HepG2 (cell line): ENCODE measurements around the gene SEC14L1. TPM values are rescaled to one million over a fixed set of nuclear protein-coding genes. Genes with fewer than 3 reads are reported as not detected.
A peak's percentile ranks its signal among the peaks of the same experiment; 100 is the strongest.

Experiments used
- ATAC-seq: fragments of 200-7000 bp; cut with Tn5 transposase; 3 replicates; pipeline ENCODE4 v1.9.1; 2020; ENCODE audit warnings: mild to moderate bottlenecking, moderate library complexity
- BruUV-seq: library from RNA; stranded (reverse); fragments of 400-500 nt; replicated peaks from 2 replicates; lab custom pipeline; 2021; lab: Mats Ljungman, UMichigan
- CTCF ChIA-PET: fragments of 300-600 bp; formaldehyde crosslinking; extraction: SDS; loops from one replicate; lab custom pipeline; 2021; ENCODE audit warnings: low total read pairs, inconsistent platforms, low intra/inter-chr PET ratio; lab: Yijun Ruan, JAX
- POLR2A ChIA-PET: fragments of 350-600 bp; sonication (Branson Sonifier 250); formaldehyde crosslinking; loops from one replicate; lab custom pipeline; 2020; ENCODE audit warnings: antibody characterized with exemption, inconsistent platforms; lab: Yijun Ruan, JAX
- DNase-seq: peaks from one replicate; pipeline ENCODE4 v3.0.0-alpha.2; 2015; ENCODE audit warnings: low spot score
- FAIRE-seq: peaks from 3 replicates; lab custom pipeline; 2011; peaks lifted over from hg19 to GRCh38; lab: Jason Lieb, UNC
- H2AFZ ChIP-seq: one replicate; pipeline ENCODE4 v1.6.1; 2011; ENCODE audit warnings: low read length, inconsistent platforms
- H3K27ac ChIP-seq: fragments of 300-600 bp; 3 replicates; pipeline ENCODE4 v1.8.0; 2011; ENCODE audit warnings: mixed run types, mild to moderate bottlenecking, mixed read lengths, low read length, inconsistent platforms; ENCODE audit not compliant: insufficient read depth; ENCODE audit errors: extremely low read length
- H3K27me3 ChIP-seq, 2 experiments: fragments of 200-600 bp in 1 of 2; 2 replicates in 1 of 2; 3 replicates in 1 of 2; pipeline versions ENCODE4 v1.6.0 to v1.8.0; 2011; ENCODE audit warnings: low read length in 2 of 2, mild to moderate bottlenecking in 2 of 2, moderate library complexity in 2 of 2, inconsistent platforms in 1 of 2; ENCODE audit not compliant: insufficient read depth in 2 of 2, control insufficient read depth in 1 of 2
- H3K36me3 ChIP-seq, 2 experiments: fragments of 200-600 bp in 1 of 2; replicated peaks in 1 of 2; 2 replicates in 1 of 2; 3 replicates in 1 of 2; pipeline versions ENCODE4 v1.5.1 to v1.8.0; 2011; ENCODE audit warnings: low read length in 2 of 2, inconsistent platforms in 1 of 2; ENCODE audit not compliant: insufficient read depth in 2 of 2, control insufficient read depth in 1 of 2
- H3K4me1 ChIP-seq: 2 replicates; pipeline ENCODE4 v1.5.1; 2012; ENCODE audit warnings: low read length, inconsistent platforms; ENCODE audit not compliant: insufficient read depth
- H3K4me2 ChIP-seq: 2 replicates; pipeline ENCODE4 v1.6.0; 2011; ENCODE audit warnings: low read depth, low read length, inconsistent platforms
- H3K4me3 ChIP-seq, 3 experiments: fragments of 200-600 bp in 1 of 3; sonication (generic), shearing (Covaris generic) in 1 of 3; replicated peaks in 1 of 3; 2 replicates each; pipeline ENCODE4 v1.5.1; 2011 to 2016; ENCODE audit warnings: low read length in 3 of 3, inconsistent platforms in 2 of 3, low read depth in 2 of 3, mild to moderate bottlenecking in 2 of 3, control low read depth in 1 of 3, mixed read lengths in 1 of 3; ENCODE audit not compliant: insufficient read depth in 1 of 3
- H3K79me2 ChIP-seq: one replicate; pipeline ENCODE4 v1.6.1; 2011; ENCODE audit warnings: low read length, inconsistent platforms; ENCODE audit not compliant: insufficient read depth
- H3K9ac ChIP-seq: 2 replicates; pipeline ENCODE4 v1.6.0; 2011; ENCODE audit warnings: mild to moderate bottlenecking, low read depth, low read length, inconsistent platforms; ENCODE audit not compliant: insufficient read depth
- H3K9me3 ChIP-seq: 2 replicates; pipeline ENCODE4 v1.5.1; 2012; ENCODE audit warnings: mild to moderate bottlenecking, low read length
- H4K20me1 ChIP-seq: 2 replicates; pipeline ENCODE4 v1.6.0; 2011; ENCODE audit warnings: inconsistent platforms, mild to moderate bottlenecking, low read length, moderate library complexity; ENCODE audit not compliant: insufficient read depth
- CENPX ChIP-seq: sonication (generic); formaldehyde crosslinking; IDR thresholded peaks from 2 replicates; pipeline ENCODE4 v1.9.0; 2021; ENCODE audit warnings: mild to moderate bottlenecking, missing genetic modification reagents, moderate library complexity
- HOXA9 ChIP-seq: sonication (generic); formaldehyde crosslinking; IDR thresholded peaks from 2 replicates; pipeline ENCODE4 v1.8.1; 2022; ENCODE audit warnings: missing genetic modification reagents, mild to moderate bottlenecking, moderate library complexity, borderline replicate concordance
- PHF5A ChIP-seq: IDR thresholded peaks from one replicate; pipeline ENCODE4 v1.6.1; 2018; ENCODE audit warnings: low read depth, missing genetic modification reagents; ENCODE audit not compliant: unreplicated experiment
- ZBTB20 ChIP-seq: sonication (generic); formaldehyde crosslinking; IDR thresholded peaks from 2 replicates; pipeline ENCODE4 v1.8.1; 2023; ENCODE audit warnings: missing genetic modification reagents, low read depth, mild to moderate bottlenecking, borderline replicate concordance
- ZFP62 ChIP-seq: sonication (generic); formaldehyde crosslinking; IDR thresholded peaks from 2 replicates; pipeline ENCODE4 v1.4.0; 2020; ENCODE audit warnings: missing genetic modification reagents
- WGBS: methylation state at CpG from one replicate; pipeline ENCODE4 v1.1.6; 2017; ENCODE audit warnings: low lambda C conversion rate; 5-methylcytosine and 5-hydroxymethylcytosine counted together
- in situ Hi-C: cut with HindIII; loops from 2 replicates; pipeline ENCODE4 v1.10.0; 2017; ENCODE audit warnings: low pct_unique_long_range_greater_than_20kb; ENCODE audit not compliant: extremely low pct_ligation_motif_present
- intact Hi-C: fragments of 100-400 bp; cut with micrococcal nuclease; formaldehyde crosslinking; loops from one replicate; pipeline ENCODE4 v1.10.0; 2022; ENCODE audit not compliant: unreplicated experiment
- polyA plus RNA-seq, 8 experiments: library from polyadenylated mRNA; depleted of rRNA in 3 of 8; stranded (reverse) in 7 of 8; unstranded in 1 of 8; fragments of >200 nt; fragmentation: Illumina TruSeq in 4 of 8; extraction: Trizol in 4 of 8; gene quantifications; 2 replicates each; pipeline versions ENCODE4 v1.2.1 to v1.2.3, GENCODE V29; 2011 to 2016; ENCODE audit warnings: low read depth in 4 of 8, missing spikeins in 1 of 8, mixed read lengths in 1 of 8; ENCODE audit not compliant: insufficient read depth in 1 of 8
- total RNA-seq, 5 experiments: library from RNA; depleted of rRNA; stranded (reverse); fragments of >200 nt; fragmentation: Illumina TruSeq; extraction: Trizol; gene quantifications; 2 replicates each; pipeline ENCODE4 v1.2.3, GENCODE V29; 2016; ENCODE audit warnings: low read depth in 1 of 5
- TF ChIP-seq, protein P1 (sequence below): fragments of 450-650 bp; IDR thresholded peaks from 2 replicates; pipeline ENCODE4 v1.6.1; 2016
- TF ChIP-seq, protein P2 (sequence below): IDR thresholded peaks from 2 replicates; pipeline ENCODE4 v1.6.1; 2018; ENCODE audit warnings: missing genetic modification reagents, mild to moderate bottlenecking, missing compliant biosample characterization
- TF ChIP-seq, protein P3 (sequence below): sonication (generic); formaldehyde crosslinking; IDR thresholded peaks from 2 replicates; pipeline ENCODE4 v1.5.1; 2020; ENCODE audit warnings: mild to moderate bottlenecking, missing genetic modification reagents, moderate library complexity

The SEC14L1 gene
- total and polyA plus RNA-seq, 2 of the 13 experiments (the other 11 are each of a cell fraction or from before 2014, with no cell fraction given): 26.3 to 43.9 TPM

DNA sequence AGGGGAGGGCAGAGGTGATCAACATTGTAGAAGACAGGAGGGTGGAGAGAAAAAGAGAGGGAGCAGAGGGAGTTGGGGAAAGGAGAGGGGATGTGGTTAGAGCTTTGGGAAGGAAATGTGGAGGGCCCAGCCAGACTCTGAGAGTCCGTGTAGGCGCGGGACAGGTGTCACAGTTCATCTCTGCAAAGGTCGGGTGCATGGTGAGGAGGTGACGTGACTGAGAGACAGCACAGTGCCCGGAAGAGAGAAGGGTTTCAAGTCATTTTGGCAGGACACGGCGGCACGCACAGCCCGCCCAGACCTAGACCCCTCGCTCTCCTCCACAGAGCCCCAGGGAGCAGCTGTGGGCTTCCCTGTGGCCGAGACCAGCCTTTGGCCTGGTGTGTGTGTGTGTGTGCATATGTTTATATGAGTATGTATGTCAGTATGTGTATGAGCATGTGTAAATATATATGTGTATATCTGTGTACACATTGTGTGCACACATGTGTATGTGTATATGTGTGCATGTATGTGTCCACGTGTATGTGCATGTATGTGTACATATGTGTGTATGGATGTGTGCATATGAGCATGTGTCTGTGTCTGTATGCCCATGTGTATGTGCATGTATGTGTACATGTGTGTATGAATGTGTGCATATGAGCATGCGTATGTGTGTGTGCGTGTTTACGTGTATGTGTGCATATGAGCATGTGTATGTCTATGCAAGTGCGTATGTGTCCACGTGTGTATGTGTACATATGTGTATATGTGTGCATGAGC is 104.6 kb downstream of the SEC14L1 start:
- ChIA-PET CTCF (interaction anchor here (3.2 kb wide), 1 partner anchor 159 kb away, joined by 73 read pairs; no protein-coding TSS in a partner anchor), POLR2A (no interaction called here)
- no peaks in the 10 kb centered on the region for H4K20me1 ChIP-seq
- intact Hi-C loops (loop anchor here (5.0 kb wide), 1 partner anchor 38 kb away; no protein-coding TSS in a partner anchor), in situ Hi-C loops (loop anchor here (5.0 to 25.0 kb wide), 2 partner anchors 158 to 383 kb away; partner anchors contain the start of gene MGAT5B)
- no peak overlapping the region for H3K4me3 ChIP-seq
- H3K36me3 ChIP-seq: no peaks in the 10 kb centered on the region
- peaks cover 27% of the 10 kb centered on the region for H3K4me1 ChIP-seq
- 37% methylated on average over 18 of the region's 18 CpGs for WGBS
- no peaks in the 10 kb centered on the region for H3K79me2 ChIP-seq
- H3K9me3 ChIP-seq: no peaks in the 10 kb centered on the region
- H2AFZ ChIP-seq: no peak overlapping the region
- FAIRE-seq (no peak), ATAC-seq (no peak), DNase-seq (no peak)
- no peak overlapping the region for H3K27ac ChIP-seq
- BruUV-seq: no TSS peak
- no peak overlapping the region for H3K9ac ChIP-seq
- peaks cover 18 to 59% of the 10 kb centered on the region in 2 experiments for H3K27me3 ChIP-seq
- H3K4me2 ChIP-seq: peak overlapping the region; percentile 13; the same call in 1 of the 2 replicates
- TF ChIP-seq PHF5A (CRISPR knock-in tag) (no peak), HOXA9 (CRISPR knock-in tag) (no peak), CENPX (no peak), ZFP62 (CRISPR knock-in tag) (no peak), ZBTB20 (CRISPR knock-in tag) (no peak)
- TF ChIP-seq, protein P1, sequence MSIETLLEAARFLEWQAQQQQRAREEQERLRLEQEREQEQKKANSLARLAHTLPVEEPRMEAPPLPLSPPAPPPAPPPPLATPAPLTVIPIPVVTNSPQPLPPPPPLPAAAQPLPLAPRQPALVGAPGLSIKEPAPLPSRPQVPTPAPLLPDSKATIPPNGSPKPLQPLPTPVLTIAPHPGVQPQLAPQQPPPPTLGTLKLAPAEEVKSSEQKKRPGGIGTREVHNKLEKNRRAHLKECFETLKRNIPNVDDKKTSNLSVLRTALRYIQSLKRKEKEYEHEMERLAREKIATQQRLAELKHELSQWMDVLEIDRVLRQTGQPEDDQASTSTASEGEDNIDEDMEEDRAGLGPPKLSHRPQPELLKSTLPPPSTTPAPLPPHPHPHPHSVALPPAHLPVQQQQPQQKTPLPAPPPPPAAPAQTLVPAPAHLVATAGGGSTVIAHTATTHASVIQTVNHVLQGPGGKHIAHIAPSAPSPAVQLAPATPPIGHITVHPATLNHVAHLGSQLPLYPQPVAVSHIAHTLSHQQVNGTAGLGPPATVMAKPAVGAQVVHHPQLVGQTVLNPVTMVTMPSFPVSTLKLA: peak; percentile 94
- TF ChIP-seq, protein P2, sequence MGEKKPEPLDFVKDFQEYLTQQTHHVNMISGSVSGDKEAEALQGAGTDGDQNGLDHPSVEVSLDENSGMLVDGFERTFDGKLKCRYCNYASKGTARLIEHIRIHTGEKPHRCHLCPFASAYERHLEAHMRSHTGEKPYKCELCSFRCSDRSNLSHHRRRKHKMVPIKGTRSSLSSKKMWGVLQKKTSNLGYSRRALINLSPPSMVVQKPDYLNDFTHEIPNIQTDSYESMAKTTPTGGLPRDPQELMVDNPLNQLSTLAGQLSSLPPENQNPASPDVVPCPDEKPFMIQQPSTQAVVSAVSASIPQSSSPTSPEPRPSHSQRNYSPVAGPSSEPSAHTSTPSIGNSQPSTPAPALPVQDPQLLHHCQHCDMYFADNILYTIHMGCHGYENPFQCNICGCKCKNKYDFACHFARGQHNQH: no peak
- TF ChIP-seq, protein P3, sequence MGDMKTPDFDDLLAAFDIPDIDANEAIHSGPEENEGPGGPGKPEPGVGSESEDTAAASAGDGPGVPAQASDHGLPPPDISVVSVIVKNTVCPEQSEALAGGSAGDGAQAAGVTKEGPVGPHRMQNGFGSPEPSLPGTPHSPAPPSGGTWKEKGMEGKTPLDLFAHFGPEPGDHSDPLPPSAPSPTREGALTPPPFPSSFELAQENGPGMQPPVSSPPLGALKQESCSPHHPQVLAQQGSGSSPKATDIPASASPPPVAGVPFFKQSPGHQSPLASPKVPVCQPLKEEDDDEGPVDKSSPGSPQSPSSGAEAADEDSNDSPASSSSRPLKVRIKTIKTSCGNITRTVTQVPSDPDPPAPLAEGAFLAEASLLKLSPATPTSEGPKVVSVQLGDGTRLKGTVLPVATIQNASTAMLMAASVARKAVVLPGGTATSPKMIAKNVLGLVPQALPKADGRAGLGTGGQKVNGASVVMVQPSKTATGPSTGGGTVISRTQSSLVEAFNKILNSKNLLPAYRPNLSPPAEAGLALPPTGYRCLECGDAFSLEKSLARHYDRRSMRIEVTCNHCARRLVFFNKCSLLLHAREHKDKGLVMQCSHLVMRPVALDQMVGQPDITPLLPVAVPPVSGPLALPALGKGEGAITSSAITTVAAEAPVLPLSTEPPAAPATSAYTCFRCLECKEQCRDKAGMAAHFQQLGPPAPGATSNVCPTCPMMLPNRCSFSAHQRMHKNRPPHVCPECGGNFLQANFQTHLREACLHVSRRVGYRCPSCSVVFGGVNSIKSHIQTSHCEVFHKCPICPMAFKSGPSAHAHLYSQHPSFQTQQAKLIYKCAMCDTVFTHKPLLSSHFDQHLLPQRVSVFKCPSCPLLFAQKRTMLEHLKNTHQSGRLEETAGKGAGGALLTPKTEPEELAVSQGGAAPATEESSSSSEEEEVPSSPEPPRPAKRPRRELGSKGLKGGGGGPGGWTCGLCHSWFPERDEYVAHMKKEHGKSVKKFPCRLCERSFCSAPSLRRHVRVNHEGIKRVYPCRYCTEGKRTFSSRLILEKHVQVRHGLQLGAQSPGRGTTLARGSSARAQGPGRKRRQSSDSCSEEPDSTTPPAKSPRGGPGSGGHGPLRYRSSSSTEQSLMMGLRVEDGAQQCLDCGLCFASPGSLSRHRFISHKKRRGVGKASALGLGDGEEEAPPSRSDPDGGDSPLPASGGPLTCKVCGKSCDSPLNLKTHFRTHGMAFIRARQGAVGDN (CRISPR knock-in tag): 0 out of 2 replicates have a peak, but pooled peaks have one; percentile 17
